PC-9 (cell line): Measurements from ENCODE around the gene IFTAP.

Experiments used
- EZH2 ChIP-seq: fragments of 200-600 bp; sonication (generic); IDR thresholded peaks from 2 replicates; pipeline ENCODE4 v1.8.0; 2017; ENCODE audit warnings: antibody characterized with exemption, low read depth
- TF ChIP-seq, protein P1 (sequence below): fragments of 200-600 bp; sonication (generic); conservative IDR thresholded peaks from 2 replicates; pipeline ENCODE4 v1.6.1; 2017; ENCODE audit warnings: mixed run types, antibody characterized with exemption, mild to moderate bottlenecking, moderate library complexity

DNA sequence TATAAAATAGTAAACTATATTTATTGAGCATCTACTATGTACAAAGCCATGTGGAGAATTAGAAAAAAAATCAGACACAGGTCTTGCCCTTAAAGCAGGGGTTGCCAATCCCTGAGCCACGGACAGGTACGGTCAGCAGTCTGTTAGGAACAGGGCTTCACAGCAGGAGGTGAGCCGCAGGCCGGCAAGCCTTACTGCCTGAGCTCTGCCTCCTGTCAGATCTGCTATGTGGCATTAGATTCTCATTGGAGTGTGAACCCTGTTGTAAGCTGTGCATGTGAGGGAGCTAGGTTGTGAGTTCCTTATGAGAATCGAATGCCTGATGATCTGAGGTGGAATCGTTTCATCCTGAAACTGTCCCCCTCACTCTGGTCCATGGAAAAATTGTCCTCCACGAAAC, 5.9 kb downstream of the IFTAP start:
- TF ChIP-seq, protein P1, sequence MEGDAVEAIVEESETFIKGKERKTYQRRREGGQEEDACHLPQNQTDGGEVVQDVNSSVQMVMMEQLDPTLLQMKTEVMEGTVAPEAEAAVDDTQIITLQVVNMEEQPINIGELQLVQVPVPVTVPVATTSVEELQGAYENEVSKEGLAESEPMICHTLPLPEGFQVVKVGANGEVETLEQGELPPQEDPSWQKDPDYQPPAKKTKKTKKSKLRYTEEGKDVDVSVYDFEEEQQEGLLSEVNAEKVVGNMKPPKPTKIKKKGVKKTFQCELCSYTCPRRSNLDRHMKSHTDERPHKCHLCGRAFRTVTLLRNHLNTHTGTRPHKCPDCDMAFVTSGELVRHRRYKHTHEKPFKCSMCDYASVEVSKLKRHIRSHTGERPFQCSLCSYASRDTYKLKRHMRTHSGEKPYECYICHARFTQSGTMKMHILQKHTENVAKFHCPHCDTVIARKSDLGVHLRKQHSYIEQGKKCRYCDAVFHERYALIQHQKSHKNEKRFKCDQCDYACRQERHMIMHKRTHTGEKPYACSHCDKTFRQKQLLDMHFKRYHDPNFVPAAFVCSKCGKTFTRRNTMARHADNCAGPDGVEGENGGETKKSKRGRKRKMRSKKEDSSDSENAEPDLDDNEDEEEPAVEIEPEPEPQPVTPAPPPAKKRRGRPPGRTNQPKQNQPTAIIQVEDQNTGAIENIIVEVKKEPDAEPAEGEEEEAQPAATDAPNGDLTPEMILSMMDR: no peak
- no peak for TF ChIP-seq EZH2
